Embryonic facial prominence (tissue), 1 donor: Measurements from ENCODE around the gene PSMC5.
"Not testable (repeated sequence)": the region's sequence is repeated elsewhere in the genome, so short reads cannot be mapped to it uniquely, and the experiment has no call there.

Source experiments
- DNase-seq: peaks from one replicate; pipeline ENCODE4 v3.0.0-alpha.2; 2016; ENCODE audit errors: extremely low spot score

Gene PSMC5

DNA sequence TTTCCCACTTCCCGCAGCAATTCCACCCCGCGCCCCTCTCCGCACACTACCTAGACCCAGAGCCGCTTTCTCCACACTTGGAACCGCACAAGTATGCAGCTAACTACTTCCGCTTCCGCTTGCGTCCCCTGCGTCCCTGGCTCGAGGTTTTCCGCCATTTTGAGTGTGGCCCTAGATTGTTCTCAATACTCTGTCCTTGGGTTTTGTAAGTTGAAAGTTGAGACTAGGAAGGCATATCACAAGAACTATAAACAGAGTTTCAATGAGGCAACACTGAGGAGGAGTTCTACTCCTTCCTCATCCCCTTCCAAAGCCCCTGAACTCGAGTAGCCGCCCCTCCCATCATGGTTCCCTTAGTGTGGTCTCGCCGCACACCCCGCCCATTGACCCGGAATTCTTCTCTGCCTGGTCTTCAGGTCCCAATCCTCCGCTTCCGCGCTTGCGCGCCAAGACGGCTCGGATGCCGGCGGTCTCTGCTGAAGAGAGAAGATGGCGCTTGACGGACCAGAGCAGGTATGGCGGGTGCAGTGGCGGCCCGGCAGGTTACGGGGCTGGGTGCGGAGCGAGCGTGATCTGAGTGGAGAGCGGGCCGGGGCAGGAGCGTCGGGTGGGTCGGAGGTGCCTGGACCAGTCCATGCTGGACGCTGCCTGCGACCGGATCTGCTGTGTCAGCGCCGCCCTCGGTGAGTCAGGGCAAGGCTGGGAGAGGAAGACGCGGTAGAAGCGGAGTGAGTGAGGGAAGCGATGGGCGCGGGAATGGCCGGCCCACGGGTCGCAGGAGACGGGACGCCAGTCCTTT, at the start of gene PSMC5, which contains the start of gene FTSJ3:
PSMC5 (plus strand) TSS at position 430 of the 799 bp plus-strand sequence; CDS start at position 490, 60 bp downstream.
FTSJ3 (minus strand) TSS at position 662 of the 799 bp plus-strand sequence. CDS start 761 bp downstream, outside the sequence.
- DNase-seq = peak; percentile 93

DNA sequence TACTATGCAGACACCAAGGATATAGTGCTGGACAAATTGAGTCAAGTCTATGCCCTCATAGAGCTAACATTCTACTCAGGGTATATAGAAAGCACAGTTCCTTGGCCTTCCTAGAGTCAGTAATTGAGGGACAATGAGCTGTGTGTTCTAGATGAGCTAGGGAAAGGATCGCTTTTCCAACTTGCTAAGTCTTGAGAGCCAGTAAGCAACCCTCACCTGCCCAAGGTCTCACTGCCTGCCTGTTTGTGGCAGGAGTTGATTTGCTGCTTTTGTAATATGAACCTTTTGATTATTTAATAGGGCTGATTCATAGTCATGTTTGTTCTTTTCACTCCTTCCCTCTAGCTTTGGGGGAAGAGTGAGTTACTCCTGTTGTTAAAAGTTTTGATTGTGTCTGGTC, 46.7 kb upstream of the PSMC5 start:
- no peak for DNase-seq

DNA sequence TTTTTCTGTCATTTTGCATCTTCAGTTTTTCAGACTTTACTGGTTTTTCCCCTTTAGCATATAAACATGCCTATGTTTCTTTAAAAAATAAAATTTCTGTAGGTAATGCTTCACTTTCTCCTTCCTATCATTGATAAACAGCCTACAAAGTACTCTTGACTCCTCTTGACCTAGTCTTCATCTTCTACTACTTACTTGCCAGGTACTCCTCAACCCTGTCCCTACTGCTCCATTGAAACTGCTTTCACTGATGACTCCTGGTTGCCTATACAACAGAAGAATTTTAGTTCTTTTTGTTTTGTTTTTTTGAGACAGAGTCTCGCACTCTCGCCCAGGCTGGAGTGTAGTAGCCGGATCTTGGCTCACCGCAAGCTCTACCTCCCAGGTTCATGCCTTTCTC, 46.3 kb upstream of the PSMC5 start:
- no peak for DNase-seq

DNA sequence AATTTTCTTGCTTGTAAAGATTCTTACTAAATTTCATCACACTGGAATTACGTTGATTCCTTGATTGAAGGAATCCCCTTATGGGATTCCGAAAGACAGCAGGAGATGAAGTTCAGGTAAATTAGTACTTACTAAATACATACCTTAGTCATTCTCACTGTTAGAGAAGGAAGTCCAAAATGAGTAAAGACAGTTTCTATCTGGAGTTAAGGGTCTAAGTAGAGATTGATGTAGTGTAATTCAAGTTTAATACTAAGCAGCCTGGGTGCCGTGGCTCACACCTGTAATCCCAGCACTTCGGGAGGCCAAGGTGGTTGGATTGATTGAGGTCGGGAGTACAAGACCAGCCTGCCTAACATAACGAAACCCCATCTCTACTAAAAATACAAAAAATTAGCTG, 43.7 kb upstream of the PSMC5 start:
- no peak for DNase-seq

DNA sequence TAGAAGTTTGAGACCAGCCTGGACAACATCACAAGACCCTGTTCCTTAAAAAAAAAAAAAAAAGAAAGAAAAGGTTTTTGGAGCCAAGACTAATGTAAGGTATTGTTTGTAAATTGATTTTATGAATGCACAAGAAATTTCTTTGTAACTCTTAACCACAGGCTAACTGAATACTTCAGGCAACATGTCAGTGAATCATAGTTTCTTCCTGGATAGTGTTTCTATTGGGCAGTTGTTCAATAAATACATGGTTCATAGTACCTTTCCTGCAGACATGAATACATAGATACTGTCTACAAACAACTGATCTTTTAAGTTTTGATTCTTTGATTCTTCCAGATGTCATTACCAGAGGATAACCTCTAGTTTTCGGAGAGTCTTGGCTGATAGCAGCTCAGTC, 41.7 kb upstream of the PSMC5 start:
- DNase-seq = no peak

DNA sequence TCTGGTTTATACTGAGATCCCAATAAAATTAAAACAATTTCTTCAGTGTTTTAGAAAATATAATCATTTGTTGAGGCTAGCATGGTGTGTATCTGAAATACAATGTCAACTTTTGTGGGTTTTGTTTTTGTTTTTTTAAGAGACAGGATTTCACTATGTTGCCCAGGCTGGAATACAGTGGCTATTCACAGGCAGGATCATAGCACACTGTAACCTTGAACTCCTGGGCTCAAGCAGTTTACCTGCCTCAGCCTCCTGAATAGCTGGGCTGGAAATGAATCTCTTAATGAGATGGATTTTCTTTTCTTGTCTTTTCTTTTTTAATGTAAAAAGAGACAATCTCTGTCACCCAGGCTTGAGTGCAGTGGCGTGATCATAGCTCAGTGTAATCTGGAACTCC, 41.1 kb upstream of the PSMC5 start:
- DNase-seq = no peak

DNA sequence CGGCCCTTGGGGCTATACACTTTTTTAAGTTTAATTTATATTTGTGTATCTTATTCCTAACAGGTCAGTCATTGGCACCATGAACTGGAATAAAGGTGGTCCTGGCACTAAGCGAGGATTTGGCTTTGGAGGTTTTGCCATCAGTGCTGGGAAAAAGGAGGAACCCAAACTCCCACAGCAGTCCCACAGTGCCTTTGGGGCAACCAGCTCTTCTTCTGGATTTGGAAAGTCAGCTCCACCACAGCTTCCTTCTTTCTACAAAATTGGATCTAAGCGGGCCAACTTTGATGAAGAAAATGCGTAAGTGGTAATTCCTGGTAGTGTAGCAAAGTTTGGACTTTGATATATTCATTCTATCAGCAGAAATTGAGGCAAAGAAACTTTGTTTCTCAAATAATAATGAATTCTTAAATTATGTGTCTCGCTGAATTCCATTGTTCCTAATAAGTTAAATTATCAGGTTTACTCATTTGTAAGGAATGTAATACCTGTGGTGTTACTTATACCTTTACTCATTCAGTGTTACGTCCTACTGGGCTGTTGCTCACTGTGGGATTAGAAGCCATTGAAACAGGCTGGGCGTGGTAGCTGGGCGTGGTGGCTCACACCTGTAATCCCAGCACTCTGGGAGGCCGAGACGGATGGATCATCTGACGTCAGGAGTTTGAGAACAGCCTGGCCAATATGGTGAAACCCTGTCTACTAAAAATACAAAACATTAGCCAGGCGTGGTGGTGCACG, 40.1 kb upstream of the PSMC5 start:
- DNase-seq = no peak

DNA sequence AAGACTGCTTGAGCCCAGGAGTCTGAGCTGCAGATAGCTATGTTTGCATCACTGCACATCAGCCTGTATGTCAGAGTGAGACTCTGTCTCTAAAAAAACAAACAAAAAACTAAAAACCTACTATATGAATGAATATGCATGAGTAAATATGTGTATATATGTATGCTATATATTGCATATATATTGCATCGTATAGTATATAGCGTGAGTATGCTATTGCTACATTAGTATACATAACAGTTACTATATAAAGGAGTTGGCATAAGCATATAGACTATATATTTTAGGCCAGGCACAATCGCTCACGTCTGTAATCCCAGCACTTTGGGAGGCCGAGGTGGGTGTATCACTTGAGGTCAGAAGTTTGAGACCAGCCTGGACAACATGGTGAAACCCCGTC, 37.2 kb upstream of the PSMC5 start:
- no peak for DNase-seq

DNA sequence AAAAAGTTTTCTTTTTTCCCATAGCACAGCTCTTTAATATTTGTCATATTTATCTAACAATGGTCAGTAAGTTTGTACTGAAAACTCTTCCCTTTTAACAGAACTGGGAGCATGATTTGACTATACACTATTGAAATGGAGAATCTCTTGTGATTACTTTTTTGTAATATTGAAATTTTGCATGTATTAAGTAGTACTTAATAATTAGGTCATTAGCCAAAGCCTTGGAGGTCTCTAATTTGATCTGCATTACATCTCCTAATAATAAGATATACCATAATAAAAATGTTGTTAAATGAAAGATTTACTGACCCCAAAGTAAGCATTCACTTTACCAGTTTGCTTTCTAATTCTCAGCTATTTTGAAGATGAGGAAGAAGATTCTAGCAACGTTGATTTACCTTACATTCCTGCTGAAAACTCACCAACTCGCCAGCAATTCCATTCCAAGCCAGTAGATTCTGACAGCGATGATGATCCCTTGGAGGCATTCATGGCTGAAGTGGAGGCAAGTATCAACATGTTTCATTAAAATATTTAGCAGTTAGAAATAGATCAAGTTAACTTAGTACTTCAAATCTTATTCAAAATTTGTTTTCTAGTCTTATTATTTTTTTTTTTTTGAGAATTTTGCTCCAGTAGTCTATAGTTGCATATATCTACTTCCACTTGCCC, 35.0 kb upstream of the PSMC5 start:
- DNase-seq = no peak

DNA sequence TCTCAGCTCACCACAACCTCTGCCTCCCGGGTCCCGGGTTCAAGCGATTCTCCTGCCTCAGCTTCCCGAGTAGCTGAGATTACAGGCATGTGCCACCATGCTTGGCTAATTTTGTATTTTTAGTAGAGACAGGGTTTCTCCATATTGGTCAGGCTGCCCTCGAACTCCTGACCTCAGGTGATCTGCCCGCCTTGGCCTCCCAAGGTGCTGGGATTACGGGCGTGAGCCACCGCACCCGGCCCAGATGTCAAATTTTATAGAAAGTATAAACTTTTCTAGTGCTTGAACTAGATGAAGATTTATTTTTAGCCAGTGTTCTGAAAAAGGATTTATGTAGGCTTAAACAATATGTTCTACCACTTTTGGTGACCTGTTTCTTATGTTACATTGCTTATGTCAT, 30.9 kb upstream of the PSMC5 start:
- DNase-seq = not testable (repeated sequence)

DNA sequence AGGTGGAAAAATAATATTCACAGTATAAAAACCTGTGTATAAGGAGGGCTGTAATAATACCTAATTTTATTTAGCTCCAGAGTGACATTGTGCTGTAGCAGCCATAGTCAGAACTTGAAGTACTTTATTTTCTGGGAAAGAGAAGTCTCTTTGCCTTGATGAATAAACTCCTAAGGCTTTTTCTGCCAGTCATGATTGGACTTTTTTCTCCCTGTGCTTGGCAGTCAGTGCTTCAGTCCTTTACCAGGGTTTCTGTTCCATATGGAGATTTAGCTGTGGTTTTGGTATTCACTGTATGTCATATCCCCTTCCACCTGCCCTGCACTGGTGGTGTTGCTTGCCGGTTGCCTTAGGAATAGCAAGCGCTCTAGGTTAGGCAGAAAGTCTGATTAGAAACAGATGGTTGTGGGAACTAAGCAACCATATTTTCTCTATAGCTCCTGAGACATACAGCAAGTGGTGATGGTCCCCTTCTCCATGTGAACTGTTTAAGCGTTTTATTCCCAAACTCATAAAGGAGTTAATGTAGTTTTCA, 28.6 kb upstream of the PSMC5 start:
- no peak for DNase-seq

DNA sequence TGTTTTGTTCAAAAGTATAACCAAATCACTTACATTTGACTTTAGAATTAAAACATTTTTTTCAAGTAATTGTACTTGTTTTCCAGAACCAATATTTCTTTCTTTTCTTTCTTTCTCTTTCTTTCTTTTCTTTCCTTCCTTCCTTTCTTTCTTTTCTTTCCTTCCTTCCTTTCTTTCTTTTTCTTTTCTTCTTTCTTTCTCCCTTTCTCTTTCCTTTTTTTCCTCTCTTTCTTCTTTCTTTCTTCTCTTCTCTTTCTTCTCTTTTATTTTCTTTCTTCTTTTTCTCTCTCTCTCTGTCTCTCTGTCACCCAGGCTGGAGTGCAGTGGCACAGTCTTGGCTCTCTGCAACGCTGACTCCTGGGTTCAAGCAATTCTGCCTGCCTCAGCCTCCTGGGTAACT, 26.4 kb upstream of the PSMC5 start:
- DNase-seq = no peak

DNA sequence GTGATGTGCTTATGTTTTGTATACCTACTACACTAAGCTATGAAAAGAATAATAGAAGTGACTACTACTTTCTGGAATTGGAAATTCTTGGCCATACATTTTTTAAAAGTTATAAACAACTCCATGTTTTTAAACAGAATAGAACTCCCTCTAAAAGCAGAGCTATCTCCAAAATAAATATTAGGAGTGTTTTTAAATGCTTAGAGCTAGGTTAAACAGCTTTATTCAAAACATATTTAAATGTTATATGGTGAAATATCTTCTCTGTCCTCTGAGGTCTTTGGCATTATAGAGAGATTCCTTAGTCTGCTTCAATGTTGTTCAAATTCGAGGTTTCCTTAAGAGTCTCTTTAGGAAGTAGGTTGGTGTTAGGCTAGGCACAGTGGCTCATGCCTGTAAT, 22.9 kb upstream of the PSMC5 start:
- no peak for DNase-seq

DNA sequence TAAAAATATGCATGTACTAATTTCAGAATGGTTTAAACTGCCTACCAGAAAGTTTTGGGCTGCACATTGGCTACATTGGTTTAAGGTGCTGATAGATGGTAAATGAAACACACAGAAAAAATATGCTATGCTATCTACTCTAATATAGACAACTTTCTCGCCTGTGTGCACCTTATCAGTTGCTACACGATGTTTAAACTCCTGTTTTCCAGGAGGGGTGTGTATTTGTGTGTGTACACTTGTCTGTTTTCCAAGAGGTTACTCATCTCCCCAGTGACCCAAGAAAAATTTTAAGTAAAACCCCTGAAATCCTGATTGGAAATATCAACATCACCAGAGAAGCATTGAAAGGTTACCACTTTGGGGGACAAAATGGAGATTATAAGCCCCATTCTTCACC, 21.6 kb upstream of the PSMC5 start:
- DNase-seq = no peak

DNA sequence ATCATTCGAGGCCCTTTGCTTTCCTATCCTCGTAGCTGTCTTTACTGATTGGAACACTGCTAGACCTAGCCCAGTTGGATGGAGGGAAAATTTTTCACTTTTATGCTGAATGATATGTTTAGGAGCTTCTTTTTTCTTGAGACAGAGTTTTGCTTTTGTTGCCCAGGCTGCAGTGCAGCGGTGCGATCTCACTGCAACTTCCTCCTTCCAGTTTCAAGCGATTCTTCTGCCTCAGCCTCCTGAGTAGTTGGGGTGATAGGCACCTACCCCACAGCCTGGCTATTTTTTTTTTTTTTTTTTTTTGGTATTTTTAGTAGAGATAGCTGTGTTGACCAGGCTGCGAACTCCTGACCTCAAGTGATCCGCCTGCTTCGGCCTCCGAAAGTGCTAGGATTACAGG, 17.3 kb upstream of the PSMC5 start:
- no peak for DNase-seq

DNA sequence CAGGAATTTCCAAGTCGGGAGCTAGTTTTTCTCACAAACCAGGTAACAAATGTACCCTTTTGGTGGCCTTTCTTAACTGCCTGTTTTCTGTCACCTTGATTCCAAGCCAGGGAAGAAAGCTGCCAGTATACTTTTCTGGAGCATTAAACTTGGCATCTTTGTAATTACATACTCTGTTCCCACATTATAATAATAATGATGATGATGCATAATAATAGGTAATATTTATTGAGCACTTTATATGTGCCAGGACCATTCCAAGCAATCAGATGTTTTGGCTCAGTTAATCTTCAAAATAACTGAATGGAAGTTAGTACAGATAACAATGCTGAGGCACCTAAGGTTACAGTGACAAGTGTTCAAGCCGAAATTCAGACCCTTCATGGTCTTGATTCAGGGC, 11.1 kb upstream of the PSMC5 start:
- no peak for DNase-seq

DNA sequence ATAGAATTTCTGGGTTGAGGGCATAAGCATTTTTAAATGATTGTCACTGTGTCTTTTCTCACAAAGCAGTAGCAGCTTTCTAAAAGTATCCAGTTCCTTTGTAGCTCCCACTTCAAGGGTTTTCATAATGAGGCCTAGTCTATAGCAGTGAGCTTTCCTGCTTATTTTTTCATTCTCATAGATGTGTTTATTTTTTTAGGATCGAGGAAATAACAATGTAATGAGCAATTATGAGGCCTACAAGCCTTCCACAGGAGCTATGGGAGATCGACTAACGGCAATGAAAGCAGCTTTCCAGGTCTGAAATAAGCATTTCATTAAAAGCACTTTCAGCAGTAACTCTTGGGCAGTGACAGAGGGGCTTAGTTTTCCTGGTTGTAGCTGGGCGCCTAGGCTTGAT, 10.6 kb upstream of the PSMC5 start:
- DNase-seq = no peak

DNA sequence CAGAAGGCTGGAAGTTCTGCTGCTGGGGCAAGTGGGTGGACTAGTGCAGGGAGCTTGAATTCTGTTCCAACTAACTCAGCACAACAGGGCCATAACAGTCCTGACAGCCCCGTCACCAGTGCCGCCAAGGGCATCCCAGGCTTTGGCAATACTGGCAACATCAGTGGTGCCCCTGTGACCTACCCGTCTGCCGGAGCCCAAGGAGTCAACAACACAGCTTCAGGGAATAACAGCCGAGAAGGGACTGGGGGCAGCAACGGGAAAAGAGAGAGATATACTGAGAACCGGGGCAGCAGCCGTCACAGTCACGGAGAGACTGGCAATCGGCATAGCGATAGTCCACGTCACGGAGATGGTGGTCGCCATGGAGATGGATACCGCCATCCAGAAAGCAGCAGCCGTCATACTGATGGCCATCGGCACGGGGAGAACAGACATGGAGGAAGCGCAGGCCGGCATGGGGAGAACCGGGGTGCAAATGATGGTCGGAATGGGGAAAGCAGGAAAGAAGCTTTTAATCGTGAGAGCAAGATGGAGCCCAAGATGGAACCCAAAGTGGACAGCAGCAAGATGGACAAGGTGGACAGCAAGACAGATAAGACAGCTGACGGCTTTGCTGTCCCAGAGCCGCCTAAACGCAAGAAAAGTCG, 9.4 kb upstream of the PSMC5 start:
- no peak for DNase-seq

DNA sequence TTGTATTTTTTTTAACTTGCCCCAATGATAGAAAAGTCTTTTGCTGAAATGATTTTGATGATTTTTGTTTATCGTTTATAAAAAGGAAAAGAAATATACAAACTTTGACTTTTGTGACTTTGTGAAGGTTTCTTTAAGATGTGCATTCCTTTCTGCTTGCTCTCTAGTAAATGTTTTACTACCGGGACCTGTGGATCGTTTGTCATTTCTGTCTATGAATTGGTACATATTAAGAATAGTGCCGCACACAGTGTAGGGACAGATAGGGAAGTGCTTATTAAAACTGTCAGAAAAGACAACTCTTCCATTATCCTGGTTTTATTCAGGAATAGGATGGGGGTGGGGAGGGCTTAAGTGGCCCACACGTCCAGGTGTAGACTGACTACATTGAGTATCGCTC, 8.1 kb upstream of the PSMC5 start:
- DNase-seq = no peak

DNA sequence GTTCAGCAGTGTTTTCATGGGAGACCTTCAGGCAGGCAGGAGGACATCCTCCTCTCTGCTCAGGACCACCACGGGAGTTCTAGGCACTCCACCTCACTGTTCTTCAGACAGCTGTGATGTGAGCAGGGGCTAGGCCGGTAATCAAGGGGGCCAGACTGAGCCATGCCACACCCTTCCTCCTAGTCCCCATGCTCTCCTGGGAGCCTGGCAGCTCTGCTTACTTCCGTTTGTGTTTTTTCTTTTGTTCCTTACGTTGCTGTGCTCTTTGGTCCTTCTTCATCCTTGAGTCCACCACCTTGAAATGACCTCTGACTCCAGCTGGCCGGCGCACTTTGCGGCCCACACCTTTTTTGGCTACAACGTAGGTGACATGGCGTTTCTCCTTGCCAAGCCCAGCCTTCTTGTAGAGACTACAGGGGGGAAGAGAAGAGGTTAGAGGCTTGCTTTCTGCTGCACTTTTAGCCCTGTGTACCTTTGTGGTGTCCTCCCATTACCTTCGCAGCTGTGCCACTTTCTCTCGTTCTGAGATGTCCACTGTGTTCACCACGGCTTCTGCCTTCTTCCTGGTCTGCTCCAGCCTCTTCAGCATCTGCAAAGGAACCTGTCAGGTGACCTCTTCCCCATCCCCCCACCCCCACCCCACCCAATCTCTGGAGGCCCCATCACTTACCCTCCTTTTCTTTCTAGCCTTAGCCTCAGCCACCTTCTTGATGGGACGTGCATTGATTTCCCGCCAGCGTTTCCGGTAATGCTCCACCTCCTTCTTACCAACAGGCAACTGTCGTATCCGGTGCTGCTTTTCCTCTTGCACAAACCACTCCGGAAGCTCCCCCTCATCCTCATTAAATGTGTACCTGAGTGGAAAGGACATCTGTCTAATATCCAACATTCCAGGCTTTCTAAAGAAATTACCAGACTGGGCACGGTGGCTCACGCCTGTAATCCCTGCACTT, 7.4 kb upstream of the PSMC5 start:
- no peak for DNase-seq
